IPS DF 4.7 (cell line): ENCODE results near the gene SPATA21.
"Not testable (repeated sequence)": the region's sequence is repeated elsewhere in the genome, so short reads cannot be mapped to it uniquely, and the experiment has no call there.

Source experiments
- DNase-seq: peaks from one replicate; pipeline ENCODE4 v3.0.0-alpha.2; 2013; ENCODE audit warnings: low spot score; ENCODE audit errors: extremely low read depth

The SPATA21 gene

GRCh38 chr1:16385659-16386453 lies 51.4 kb downstream of the SPATA21 start:
- no peak for DNase-seq

- no peak for DNase-seq
Observed at GRCh38 chr1:16383888-16384287, 53.3 kb downstream of the SPATA21 start.

GRCh38 chr1:16380868-16381267 lies 56.4 kb downstream of the SPATA21 start:
- no peak for DNase-seq

GRCh38 chr1:16378443-16378842 lies 58.8 kb downstream of the SPATA21 start:
- no peak for DNase-seq

GRCh38 chr1:16376971-16377370 lies 60.3 kb downstream of the SPATA21 start:
- DNase-seq, result no peak

- no peak for DNase-seq
Observed at GRCh38 chr1:16375521-16376340, 61.5 kb downstream of the SPATA21 start.

GRCh38 chr1:16374266-16374665 lies 63.0 kb downstream of the SPATA21 start:
- DNase-seq, result no peak

- no peak for DNase-seq
Observed at GRCh38 chr1:16372535-16373285, 64.5 kb downstream of the SPATA21 start.

GRCh38 chr1:16371725-16372124 lies 65.5 kb downstream of the SPATA21 start:
- no peak for DNase-seq

GRCh38 chr1:16369821-16370220 lies 67.4 kb downstream of the SPATA21 start:
- DNase-seq, result no peak

- DNase-seq, result no peak
Observed at GRCh38 chr1:16367968-16368890, 69.0 kb downstream of the SPATA21 start.

GRCh38 chr1:16367258-16367967 lies 69.8 kb downstream of the SPATA21 start:
- DNase-seq, result no peak

- DNase-seq, result peak; percentile 97
Observed at GRCh38 chr1:16366722-16367257, 70.4 kb downstream of the SPATA21 start, which contains the start of gene SZRD1. SZRD1 (plus strand) TSS chr1:16367242; CDS start chr1:16367258, 16 bp downstream.

- not testable (repeated sequence) for DNase-seq
Observed at GRCh38 chr1:16365146-16365498, 72.1 kb downstream of the SPATA21 start.

GRCh38 chr1:16356867-16357266 lies 80.4 kb downstream of the SPATA21 start:
- no peak for DNase-seq

- DNase-seq, result no peak
Observed at GRCh38 chr1:16354619-16355018, 82.6 kb downstream of the SPATA21 start.

- no peak for DNase-seq
Observed at GRCh38 chr1:16352842-16353535, 84.2 kb downstream of the SPATA21 start.

- DNase-seq, result no peak
Observed at GRCh38 chr1:16351994-16352841, 85.0 kb downstream of the SPATA21 start, which contains the start of gene FBXO42. FBXO42 (minus strand) TSS chr1:16352480; CDS start chr1:16315418, 37,062 bp downstream.
